Right atrium auricular region (tissue), 2 donors: ENCODE measurements around the gene ITGA7. TPM values are rescaled to one million over a fixed set of nuclear protein-coding genes. Genes with fewer than 3 reads are reported as not detected.
A peak's percentile ranks its signal among the peaks of the same experiment; 100 is the strongest.

Experiments
- DNase-seq: peaks from one replicate; pipeline ENCODE4 v3.0.0-alpha.2; 2019; ENCODE audit warnings: low spot score
- H3K27ac ChIP-seq, 2 donors: fragments of 200-600 bp; sonication (generic); 1 replicate in 1 of 2; 2 replicates in 1 of 2; pipeline ENCODE4 v1.5.1; 2016 to 2019
- H3K27me3 ChIP-seq, 2 donors: fragments of 200-600 bp; sonication (generic); one replicate each; pipeline versions ENCODE4 v1.5.1 to v1.6.0; 2017 to 2019
- H3K36me3 ChIP-seq: fragments of 200-600 bp; sonication (generic); one replicate; pipeline ENCODE4 v1.5.1; 2016
- H3K4me1 ChIP-seq, 2 donors: fragments of 200-600 bp; sonication (generic); one replicate each; pipeline versions ENCODE4 v1.5.1 to v1.6.0; 2017 to 2019
- H3K4me3 ChIP-seq, 2 donors: fragments of 200-600 bp; sonication (generic); 1 replicate in 1 of 2; 2 replicates in 1 of 2; pipeline ENCODE4 v1.5.1; 2017 to 2019; ENCODE audit warnings: mild to moderate bottlenecking in 1 of 2, moderate library complexity in 1 of 2
- H3K9me3 ChIP-seq, 2 donors: fragments of 200-600 bp; sonication (generic); one replicate each; pipeline ENCODE4 v1.5.1; 2019
- total RNA-seq, 2 donors: library from RNA; depleted of rRNA; stranded (reverse); fragments of >200 nt; gene quantifications; one replicate each; pipeline ENCODE4 v1.1.0, GENCODE V29; 2016
- TF ChIP-seq, protein P1 (sequence below), 2 donors: fragments of 200-600 bp; sonication (generic); IDR thresholded peaks; one replicate each; pipeline ENCODE4 v1.5.1; 2019; ENCODE audit warnings: antibody characterized with exemption in 2 of 2

Gene ITGA7
- total RNA-seq, 2 donors from 2014 or later, result 291 to 309 TPM

GRCh38 chr12:55729819-55730818 lies 22.4 kb upstream of the ITGA7 start:
- no peak for DNase-seq
- H3K36me3 ChIP-seq, result peaks cover 23% of the 10 kb centered on the region
- no peaks in the 10 kb centered on the region for H3K9me3 ChIP-seq
- peak overlapping the region; percentile 79 to 80 for H3K4me3 ChIP-seq
- H3K27ac ChIP-seq, result peak overlapping the region; percentile 99 to 100
- no peaks in the 10 kb centered on the region for H3K27me3 ChIP-seq
- H3K4me1 ChIP-seq, result peaks cover 0 to 56% of the 10 kb centered on the region in 2 donors
- TF ChIP-seq, protein P1, sequence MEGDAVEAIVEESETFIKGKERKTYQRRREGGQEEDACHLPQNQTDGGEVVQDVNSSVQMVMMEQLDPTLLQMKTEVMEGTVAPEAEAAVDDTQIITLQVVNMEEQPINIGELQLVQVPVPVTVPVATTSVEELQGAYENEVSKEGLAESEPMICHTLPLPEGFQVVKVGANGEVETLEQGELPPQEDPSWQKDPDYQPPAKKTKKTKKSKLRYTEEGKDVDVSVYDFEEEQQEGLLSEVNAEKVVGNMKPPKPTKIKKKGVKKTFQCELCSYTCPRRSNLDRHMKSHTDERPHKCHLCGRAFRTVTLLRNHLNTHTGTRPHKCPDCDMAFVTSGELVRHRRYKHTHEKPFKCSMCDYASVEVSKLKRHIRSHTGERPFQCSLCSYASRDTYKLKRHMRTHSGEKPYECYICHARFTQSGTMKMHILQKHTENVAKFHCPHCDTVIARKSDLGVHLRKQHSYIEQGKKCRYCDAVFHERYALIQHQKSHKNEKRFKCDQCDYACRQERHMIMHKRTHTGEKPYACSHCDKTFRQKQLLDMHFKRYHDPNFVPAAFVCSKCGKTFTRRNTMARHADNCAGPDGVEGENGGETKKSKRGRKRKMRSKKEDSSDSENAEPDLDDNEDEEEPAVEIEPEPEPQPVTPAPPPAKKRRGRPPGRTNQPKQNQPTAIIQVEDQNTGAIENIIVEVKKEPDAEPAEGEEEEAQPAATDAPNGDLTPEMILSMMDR (IDR thresholded peaks at IDR 0.05), result no peak

GRCh38 chr12:55728939-55729818 lies 21.5 kb upstream of the ITGA7 start, which contains the start of gene CD63:
Gene CD63 (minus strand): TSS chr12:55729009. CDS start chr12:55728341, 668 bp downstream.
- DNase-seq, result peak; percentile 97
- no peaks in the 10 kb centered on the region for H3K27me3 ChIP-seq
- no peaks in the 10 kb centered on the region for H3K9me3 ChIP-seq
- TF ChIP-seq, protein P1 (IDR thresholded peaks at IDR 0.05), result no peak
- H3K4me3 ChIP-seq, result peak within 1 kb of the TSS; percentile 79 to 80
- peak within 1 kb of the TSS; percentile 99 to 100 for H3K27ac ChIP-seq
- peaks cover 30% of the 10 kb centered on the region for H3K36me3 ChIP-seq
- peaks cover 0 to 65% of the 10 kb centered on the region in 2 donors for H3K4me1 ChIP-seq

DNA sequence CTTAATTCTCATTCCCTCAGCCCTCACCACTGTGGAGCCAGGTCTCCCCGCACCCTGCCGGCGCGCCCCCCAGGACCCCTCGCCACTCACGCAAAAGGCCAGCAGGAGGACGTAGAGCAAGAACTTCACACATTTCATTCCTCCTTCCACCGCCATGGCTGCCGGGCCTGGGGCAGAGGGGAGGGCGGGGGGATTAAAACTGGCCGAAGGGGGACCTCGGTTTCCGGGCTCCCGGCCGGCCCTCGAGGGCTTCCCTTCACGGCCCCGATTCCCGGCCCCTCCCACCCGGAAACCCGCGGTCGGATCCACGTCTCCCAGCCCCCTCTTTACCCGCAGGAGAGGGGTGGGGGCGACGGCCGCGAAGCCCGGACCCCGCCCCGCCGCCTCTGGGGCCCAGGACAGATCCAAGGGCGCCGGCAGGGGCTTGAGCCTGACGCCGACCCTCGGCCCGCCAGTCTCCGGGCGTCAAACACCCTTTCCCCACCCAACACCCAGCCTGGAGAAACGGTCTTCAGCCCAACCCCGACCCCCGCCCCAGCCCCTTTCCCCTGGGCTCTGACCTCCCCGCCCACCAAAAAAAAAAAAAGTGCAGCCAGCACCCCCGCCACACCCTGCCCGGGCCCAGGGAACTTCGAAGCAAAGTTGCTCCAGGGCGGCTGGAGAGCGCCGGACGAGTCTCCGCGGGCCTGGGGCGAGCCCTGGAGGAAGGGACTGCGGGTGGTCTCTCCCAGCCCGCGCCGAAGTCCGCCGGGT lies 20.7 kb upstream of the ITGA7 start:
- TF ChIP-seq, protein P1 (IDR thresholded peaks at IDR 0.05), result no peak
- no peak for DNase-seq
- H3K4me3 ChIP-seq, result peak overlapping the region; percentile 79 to 80
- peaks cover 0 to 73% of the 10 kb centered on the region in 2 donors for H3K4me1 ChIP-seq
- peak overlapping the region; percentile 99 to 100 for H3K27ac ChIP-seq
- H3K9me3 ChIP-seq, result no peaks in the 10 kb centered on the region
- peaks cover 34% of the 10 kb centered on the region for H3K36me3 ChIP-seq
- no peaks in the 10 kb centered on the region for H3K27me3 ChIP-seq

GRCh38 chr12:55727643-55728185 lies 20.0 kb upstream of the ITGA7 start:
- Histone ChIP-seq H3K4me1 (peaks cover 0 to 78% of the 10 kb centered on the region in 2 donors), H3K36me3 (peaks cover 34% of the 10 kb centered on the region), H3K9me3 (no peaks in the 10 kb centered on the region), H3K27ac (peak overlapping the region; percentile 99 to 100), H3K27me3 (no peaks in the 10 kb centered on the region), H3K4me3 (peak overlapping the region; percentile 79 to 80)
- DNase-seq, result no peak
- TF ChIP-seq, protein P1 (IDR thresholded peaks at IDR 0.05), result no peak

- TF ChIP-seq, protein P1 (IDR thresholded peaks at IDR 0.05), result no peak
- Histone ChIP-seq H3K27ac (peak overlapping the region; percentile 99 to 100), H3K4me3 (peak overlapping the region; percentile 79 to 80), H3K27me3 (no peaks in the 10 kb centered on the region), H3K4me1 (peaks cover 0 to 73% of the 10 kb centered on the region in 2 donors), H3K9me3 (no peaks in the 10 kb centered on the region), H3K36me3 (peaks cover 34% of the 10 kb centered on the region)
- no peak for DNase-seq
Measured at GRCh38 chr12:55726971-55727370, 19.3 kb upstream of the ITGA7 start.
